ENCODE data around the gene CRYAA.

The CRYAA gene

GRCh38 chr21:43201491-43201890 is 32.7 kb downstream of the CRYAA start:
- ChIA-PET CTCF (no interaction called here), POLR2A (no interaction called here)
- TF ChIP-seq PKNOX1 (IDR thresholded peaks at IDR 0.05) (no peak), FOXM1 (IDR thresholded peaks at IDR 0.05; ENCODE audit: borderline replicate concordance) (no peak), TARDBP (IDR thresholded peaks at IDR 0.05) (no peak), SUZ12 (IDR thresholded peaks at IDR 0.05) (no peak), NFRKB (IDR thresholded peaks at IDR 0.05) (no peak)
- DNase-seq (ENCODE audit: extremely low spot score), result no peak

- DNase-seq (ENCODE audit: extremely low spot score), result no peak
- TF ChIP-seq SP1 (IDR thresholded peaks at IDR 0.05), result no peak
Measured at GRCh38 chr21:43203591-43203990, 34.8 kb downstream of the CRYAA start.

GRCh38 chr21:43204638-43205037 is 35.8 kb downstream of the CRYAA start:
- POLR2A ChIA-PET, result interaction anchor here (0.7 kb wide), 1 partner anchor 524 kb away, joined by 3 read pairs; no protein-coding TSS in a partner anchor
- no peak for DNase-seq (ENCODE audit: extremely low spot score)
- no peak for TF ChIP-seq ELF4 (IDR thresholded peaks at IDR 0.05)
- no peak for TF ChIP-seq CTBP1 (IDR thresholded peaks at IDR 0.05; ENCODE audit: borderline replicate concordance)
- no peak for TF ChIP-seq SP1 (IDR thresholded peaks at IDR 0.05)
- TF ChIP-seq SUZ12 (IDR thresholded peaks at IDR 0.05), result no peak
- TF ChIP-seq NFRKB (IDR thresholded peaks at IDR 0.05), result no peak
- TF ChIP-seq TARDBP (IDR thresholded peaks at IDR 0.05), result no peak
- TF ChIP-seq L3MBTL2 (conservative IDR thresholded peaks at IDR 0.05), result no peak
- CTCF ChIA-PET, result no interaction called here

More at GRCh38 chr21:43203591-43203990, 34.8 kb downstream of the CRYAA start:
- ChIA-PET CTCF (no interaction called here), POLR2A (no interaction called here)

GRCh38 chr21:43206231-43207042 is 37.6 kb downstream of the CRYAA start:
- no peak for DNase-seq (ENCODE audit: extremely low spot score)
- TF ChIP-seq SUZ12 (IDR thresholded peaks at IDR 0.05) (no peak), BHLHE40 (IDR thresholded peaks at IDR 0.05; ENCODE audit: borderline replicate concordance) (no peak), SP1 (IDR thresholded peaks at IDR 0.05) (no peak), ARNT (IDR thresholded peaks at IDR 0.05) (no peak), LEF1 (IDR thresholded peaks at IDR 0.05; ENCODE audit: borderline replicate concordance) (no peak), FOXK2 (IDR thresholded peaks at IDR 0.05) (no peak)
- CTCF ChIA-PET, result no interaction called here
- POLR2A ChIA-PET, result no interaction called here

GRCh38 chr21:43207043-43207315 is 38.2 kb downstream of the CRYAA start:
- ChIA-PET CTCF (no interaction called here), POLR2A (no interaction called here)
- TF ChIP-seq FOXK2 (IDR thresholded peaks at IDR 0.05) (no peak), PKNOX1 (IDR thresholded peaks at IDR 0.05) (no peak), SUZ12 (IDR thresholded peaks at IDR 0.05) (no peak), NFRKB (IDR thresholded peaks at IDR 0.05) (no peak), FOXM1 (IDR thresholded peaks at IDR 0.05; ENCODE audit: borderline replicate concordance) (no peak), ARNT (IDR thresholded peaks at IDR 0.05) (no peak), BHLHE40 (IDR thresholded peaks at IDR 0.05; ENCODE audit: borderline replicate concordance) (no peak), HDGF (IDR thresholded peaks at IDR 0.05; ENCODE audit: borderline replicate concordance) (no peak), CTBP1 (IDR thresholded peaks at IDR 0.05; ENCODE audit: borderline replicate concordance) (no peak), FOXA1 (IDR thresholded peaks at IDR 0.05) (no peak)
- no peak for DNase-seq (ENCODE audit: extremely low spot score)

- no peak for TF ChIP-seq FOXK2 (IDR thresholded peaks at IDR 0.05)
- no peak for TF ChIP-seq ARNT (IDR thresholded peaks at IDR 0.05)
- TF ChIP-seq CTBP1 (IDR thresholded peaks at IDR 0.05; ENCODE audit: borderline replicate concordance), result no peak
- no peak for TF ChIP-seq SUZ12 (IDR thresholded peaks at IDR 0.05)
- no peak for TF ChIP-seq HDGF (IDR thresholded peaks at IDR 0.05; ENCODE audit: borderline replicate concordance)
- no peak for TF ChIP-seq TARDBP (IDR thresholded peaks at IDR 0.05)
- no peak for TF ChIP-seq ELF4 (IDR thresholded peaks at IDR 0.05)
- TF ChIP-seq FOXA1 (IDR thresholded peaks at IDR 0.05), result no peak
- TF ChIP-seq LEF1 (IDR thresholded peaks at IDR 0.05; ENCODE audit: borderline replicate concordance), result no peak
- TF ChIP-seq PKNOX1 (IDR thresholded peaks at IDR 0.05), result no peak
- no peak for TF ChIP-seq BHLHE40 (IDR thresholded peaks at IDR 0.05; ENCODE audit: borderline replicate concordance)
- TF ChIP-seq ZNF384 (IDR thresholded peaks at IDR 0.05), result no peak
- TF ChIP-seq L3MBTL2 (conservative IDR thresholded peaks at IDR 0.05), result no peak
- POLR2A ChIA-PET, result no interaction called here
- no peak for DNase-seq (ENCODE audit: extremely low spot score)
- CTCF ChIA-PET, result no interaction called here
Measured at GRCh38 chr21:43207868-43208267, 39.1 kb downstream of the CRYAA start.

- no peak for DNase-seq (ENCODE audit: extremely low spot score)
- POLR2A ChIA-PET, result no interaction called here
- no peak for TF ChIP-seq LEF1 (IDR thresholded peaks at IDR 0.05; ENCODE audit: borderline replicate concordance)
- no peak for TF ChIP-seq NFRKB (IDR thresholded peaks at IDR 0.05)
- TF ChIP-seq BHLHE40 (IDR thresholded peaks at IDR 0.05; ENCODE audit: borderline replicate concordance), result no peak
- no peak for TF ChIP-seq ZNF384 (IDR thresholded peaks at IDR 0.05)
- no peak for TF ChIP-seq PKNOX1 (IDR thresholded peaks at IDR 0.05)
- no peak for TF ChIP-seq SUZ12 (IDR thresholded peaks at IDR 0.05)
- TF ChIP-seq ARNT (IDR thresholded peaks at IDR 0.05), result no peak
- no peak for TF ChIP-seq SP1 (IDR thresholded peaks at IDR 0.05)
- no peak for TF ChIP-seq FOXM1 (IDR thresholded peaks at IDR 0.05; ENCODE audit: borderline replicate concordance)
- no peak for TF ChIP-seq CTBP1 (IDR thresholded peaks at IDR 0.05; ENCODE audit: borderline replicate concordance)
- TF ChIP-seq FOXK2 (IDR thresholded peaks at IDR 0.05), result no peak
- no peak for TF ChIP-seq L3MBTL2 (conservative IDR thresholded peaks at IDR 0.05)
- TF ChIP-seq HDGF (IDR thresholded peaks at IDR 0.05; ENCODE audit: borderline replicate concordance), result no peak
- TF ChIP-seq TARDBP (IDR thresholded peaks at IDR 0.05), result no peak
- no peak for TF ChIP-seq FOXA1 (IDR thresholded peaks at IDR 0.05)
- no peak for TF ChIP-seq ELF4 (IDR thresholded peaks at IDR 0.05)
- CTCF ChIA-PET, result no interaction called here
Measured at GRCh38 chr21:43208561-43209332, 39.9 kb downstream of the CRYAA start.

Data from HEK293T (cell line).